Transverse colon (tissue), 4 donors: ENCODE measurements around the gene BIRC7.

Experiments used
- CTCF ChIP-seq, 5 experiments: fragments of 200-600 bp in 3 of 5; fragments of 450-650 bp in 2 of 5; sonication (generic) in 3 of 5; IDR thresholded peaks; 1 replicate in 2 of 5; 2 replicates in 3 of 5; pipeline ENCODE4 v1.5.1; 2016 to 2017; ENCODE audit warnings: antibody characterized with exemption in 5 of 5, inconsistent platforms in 3 of 5, mild to moderate bottlenecking in 2 of 5, moderate library complexity in 1 of 5
- EP300 ChIP-seq: sonication (generic); formaldehyde crosslinking; IDR thresholded peaks from one replicate; pipeline ENCODE4 v1.6.1; 2017; ENCODE audit warnings: antibody characterized with exemption, low read depth
- POLR2A ChIP-seq: fragments of 450-650 bp; IDR thresholded peaks from one replicate; pipeline ENCODE4 v1.6.1; 2016; ENCODE audit warnings: antibody characterized with exemption, mild to moderate bottlenecking, moderate library complexity
- POLR2AphosphoS5 ChIP-seq, 3 donors: sonication (generic); formaldehyde crosslinking; IDR thresholded peaks; one replicate each; pipeline ENCODE4 v1.6.1; 2016; ENCODE audit warnings: antibody characterized with exemption in 3 of 3

- TF ChIP-seq POLR2A (no peak), POLR2AphosphoS5 (IDR thresholded peaks at IDR 0.05) (no peak), CTCF (IDR thresholded peaks at IDR 0.05) (no peak), EP300 (no peak)
These were observed 18.5 kb downstream of the BIRC7 start, which contains the start of gene NKAIN4 for GRCh38 chr20:63254232-63254605.
